ENCODE results near the gene PMPCB.

PMPCB gene

DNA sequence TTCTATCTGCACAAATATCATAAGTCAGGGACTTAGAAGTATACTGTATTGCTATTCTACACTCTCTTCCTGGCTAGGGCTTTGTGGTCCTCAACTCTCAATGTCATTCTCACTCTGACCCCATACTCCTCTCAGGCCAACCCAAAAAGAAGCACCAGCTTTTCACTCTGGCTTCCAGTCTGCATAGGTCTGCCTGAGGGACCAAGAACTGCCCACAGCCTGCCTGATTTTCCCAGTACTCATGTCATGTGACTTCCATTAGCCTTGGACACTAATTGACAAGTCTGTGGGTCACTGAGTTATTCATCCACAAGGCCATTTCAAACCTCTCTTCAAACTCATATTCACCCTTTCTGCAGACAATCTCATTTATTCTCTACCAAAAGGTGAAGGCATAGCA, 19.8 kb downstream of the PMPCB start:
- no peak for DNase-seq

DNA sequence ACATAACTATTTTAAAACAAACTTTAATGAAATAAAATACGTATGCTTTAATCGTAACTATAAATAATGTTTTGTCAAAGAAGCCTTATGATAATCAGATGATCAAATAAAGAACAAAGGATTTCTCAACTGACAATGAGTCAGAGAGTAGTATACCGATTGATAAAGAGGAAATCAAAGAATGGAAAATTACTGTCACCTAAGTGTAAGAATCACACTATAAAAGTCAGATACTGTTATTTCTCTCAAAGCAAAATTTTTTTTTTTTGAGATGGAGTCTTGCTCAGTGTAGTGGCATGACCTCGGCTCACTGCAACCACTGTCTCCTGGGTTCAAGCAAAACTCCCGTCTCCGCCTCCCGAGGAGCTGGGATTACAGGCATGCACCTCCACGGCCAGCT, 28.5 kb downstream of the PMPCB start:
- no peak for DNase-seq

DNA sequence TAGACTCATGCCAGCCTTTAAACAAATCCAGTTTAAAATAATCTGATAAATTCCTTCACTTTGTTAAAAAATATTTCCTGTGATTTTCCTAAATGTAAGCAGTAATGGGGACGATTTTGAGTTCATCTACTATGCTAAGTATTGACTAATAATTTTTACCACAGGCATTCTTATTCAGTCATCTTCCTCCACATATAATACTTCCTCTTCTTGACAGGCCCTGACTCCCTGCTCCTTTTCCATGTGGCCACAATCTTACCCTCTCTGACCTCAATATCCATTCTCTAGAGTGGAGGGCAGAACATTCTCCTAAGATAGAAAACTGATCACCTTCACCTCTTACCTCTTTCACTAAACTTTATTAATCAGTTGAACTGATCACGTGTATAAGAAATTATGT, 39.5 kb downstream of the PMPCB start:
- DNase-seq, result no peak

DNA sequence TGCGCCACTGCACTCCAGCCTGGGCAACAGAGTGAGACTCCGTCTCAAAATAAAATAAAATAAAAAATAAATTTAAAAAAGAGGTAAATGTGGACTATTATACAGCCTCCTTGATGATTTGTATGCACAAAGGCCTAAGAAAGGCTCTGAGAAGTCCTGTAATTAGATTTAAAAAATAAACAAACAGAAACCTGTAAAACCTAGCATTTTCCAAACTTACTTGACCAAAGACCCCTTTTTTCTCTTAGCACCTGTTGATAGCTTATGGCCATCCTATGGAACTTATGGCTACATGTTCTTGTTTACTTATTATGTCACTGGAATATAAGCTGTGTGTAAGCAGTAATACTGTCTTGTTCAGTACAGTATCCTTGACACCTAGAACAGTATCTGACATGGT, 41.6 kb downstream of the PMPCB start:
- DNase-seq, result no peak

DNA sequence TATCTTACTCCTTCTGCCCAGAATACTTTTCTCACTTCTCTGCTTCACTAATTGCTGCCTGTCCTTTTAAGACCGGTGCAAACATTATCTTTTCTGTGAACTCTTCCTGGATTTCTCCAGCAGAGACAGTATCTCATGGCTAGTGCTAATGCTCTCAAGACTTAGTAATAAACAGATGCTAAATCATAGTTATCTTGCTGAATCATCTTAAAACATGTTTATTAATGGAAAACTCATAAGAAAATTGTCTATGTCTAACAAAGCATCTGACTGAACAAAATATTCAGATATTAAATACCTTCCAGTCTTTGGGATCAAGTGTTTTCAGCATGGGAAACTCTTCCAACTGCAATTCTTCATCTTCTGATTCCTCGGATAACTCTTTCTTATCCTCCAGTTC, 44.2 kb downstream of the PMPCB start:
- DNase-seq, result no peak

DNA sequence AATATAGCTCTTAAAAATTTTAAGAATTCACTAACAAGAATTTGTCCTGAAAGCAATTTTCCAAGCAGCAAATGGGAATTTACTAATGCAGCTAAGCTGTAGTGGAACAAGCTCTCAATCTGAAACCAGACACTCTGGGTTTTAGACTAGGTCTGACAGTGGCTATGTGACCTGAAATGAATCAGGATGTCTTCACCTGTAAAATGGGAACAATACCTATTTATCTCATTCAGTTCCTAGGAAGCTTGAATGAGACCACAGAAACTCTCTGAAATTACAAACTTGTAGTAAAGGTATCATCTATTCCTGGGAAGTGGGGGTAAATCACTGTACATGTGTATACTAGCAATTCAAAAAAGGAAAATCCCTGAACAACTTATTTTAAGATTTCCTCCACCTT, 46.1 kb downstream of the PMPCB start:
- no peak for DNase-seq

DNA sequence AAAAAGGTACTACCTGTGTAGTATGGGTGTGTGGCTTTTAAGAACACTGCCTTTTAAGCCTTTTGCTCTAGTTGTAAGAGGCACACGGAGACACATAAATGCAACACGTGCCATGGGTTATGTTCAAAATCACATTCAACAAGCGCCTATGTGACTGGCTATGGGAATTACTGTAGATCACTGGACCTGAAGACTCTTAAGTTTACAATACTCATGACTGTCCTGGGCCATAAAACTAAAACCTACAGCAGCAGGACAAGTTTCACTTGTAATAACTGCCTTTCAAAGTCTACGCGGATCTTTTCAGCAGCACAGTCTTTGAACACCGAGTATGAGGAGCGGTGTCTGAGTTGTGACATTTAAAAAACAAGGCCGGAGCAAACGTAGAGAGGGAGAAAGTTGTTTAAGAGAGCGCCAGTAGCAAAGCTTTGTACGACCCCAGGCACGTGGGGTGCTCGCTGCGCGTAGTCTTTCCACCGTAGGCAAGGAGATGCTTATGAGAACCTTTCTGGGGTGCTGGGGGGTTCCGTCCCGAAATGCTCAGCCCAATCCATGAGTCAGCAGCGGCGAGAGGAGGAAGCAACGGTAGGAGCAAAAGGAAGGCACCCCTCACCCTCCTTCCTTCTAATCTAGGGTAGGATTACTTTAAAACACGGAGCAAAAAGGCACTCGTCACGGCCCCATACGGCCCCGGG, 46.7 kb downstream of the PMPCB start:
- DNase-seq, result peak in 26 of 56 donors; percentile 11 to 59 (median 42)

DNA sequence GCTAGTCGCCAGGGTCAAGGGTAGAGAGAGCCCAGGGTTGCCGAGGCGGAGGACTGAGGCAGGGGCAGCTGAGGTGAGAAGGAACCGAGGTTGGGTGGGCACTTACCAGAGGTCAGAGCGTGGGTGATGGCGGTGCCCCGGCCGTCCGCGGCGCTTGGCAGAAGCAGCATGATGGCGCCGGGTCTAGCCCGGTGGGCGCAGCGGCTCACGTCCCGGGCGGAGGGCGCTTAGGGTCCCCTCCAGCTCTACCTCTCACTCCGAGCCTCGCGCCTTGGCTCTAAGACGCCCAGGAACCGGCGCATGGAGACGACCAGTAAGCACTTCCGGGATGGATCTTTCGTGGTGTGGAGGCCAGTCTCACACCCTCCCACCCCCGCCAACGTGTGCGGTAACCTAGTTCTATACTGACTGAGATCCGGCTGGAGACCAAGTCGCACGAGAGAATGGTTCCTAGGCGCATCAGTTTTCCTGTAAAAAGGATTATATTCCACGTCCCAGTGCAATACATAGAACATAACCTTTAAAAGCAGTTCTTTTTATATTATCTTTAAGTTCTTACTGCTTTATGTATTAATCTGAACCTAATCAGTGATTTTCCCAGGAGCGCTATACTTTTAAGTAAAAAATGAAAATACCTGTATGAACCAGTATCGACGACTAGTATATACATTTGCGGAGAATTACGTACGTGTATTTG, 47.4 kb downstream of the PMPCB start, which contains the start of gene DNAJC2:
TSS of gene DNAJC2 (minus strand) at position 315 of the 697 bp plus-strand sequence. CDS start at position 170, 145 bp downstream.
- DNase-seq, result peak in 55 of 56 donors; percentile 18 to 91 (median 76)

DNA sequence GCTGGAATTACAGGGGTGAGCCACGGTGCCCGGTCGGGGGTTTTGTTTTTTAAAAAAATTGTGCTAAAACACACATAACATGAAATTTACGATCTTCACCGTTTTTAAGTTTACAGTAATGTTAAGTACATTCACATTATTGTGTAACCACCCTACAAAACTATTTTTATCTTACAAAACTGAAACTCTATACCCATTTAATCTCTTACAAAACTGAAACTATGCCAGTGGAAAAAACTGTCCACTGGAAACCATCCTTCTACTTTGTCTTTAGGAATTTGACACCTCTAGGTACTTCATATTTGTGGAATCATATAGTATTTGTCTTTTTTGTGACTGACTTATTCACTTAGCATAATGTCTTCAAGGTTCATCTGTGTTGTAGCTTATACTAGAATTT, 49.2 kb downstream of the PMPCB start:
- DNase-seq, result no peak

DNA sequence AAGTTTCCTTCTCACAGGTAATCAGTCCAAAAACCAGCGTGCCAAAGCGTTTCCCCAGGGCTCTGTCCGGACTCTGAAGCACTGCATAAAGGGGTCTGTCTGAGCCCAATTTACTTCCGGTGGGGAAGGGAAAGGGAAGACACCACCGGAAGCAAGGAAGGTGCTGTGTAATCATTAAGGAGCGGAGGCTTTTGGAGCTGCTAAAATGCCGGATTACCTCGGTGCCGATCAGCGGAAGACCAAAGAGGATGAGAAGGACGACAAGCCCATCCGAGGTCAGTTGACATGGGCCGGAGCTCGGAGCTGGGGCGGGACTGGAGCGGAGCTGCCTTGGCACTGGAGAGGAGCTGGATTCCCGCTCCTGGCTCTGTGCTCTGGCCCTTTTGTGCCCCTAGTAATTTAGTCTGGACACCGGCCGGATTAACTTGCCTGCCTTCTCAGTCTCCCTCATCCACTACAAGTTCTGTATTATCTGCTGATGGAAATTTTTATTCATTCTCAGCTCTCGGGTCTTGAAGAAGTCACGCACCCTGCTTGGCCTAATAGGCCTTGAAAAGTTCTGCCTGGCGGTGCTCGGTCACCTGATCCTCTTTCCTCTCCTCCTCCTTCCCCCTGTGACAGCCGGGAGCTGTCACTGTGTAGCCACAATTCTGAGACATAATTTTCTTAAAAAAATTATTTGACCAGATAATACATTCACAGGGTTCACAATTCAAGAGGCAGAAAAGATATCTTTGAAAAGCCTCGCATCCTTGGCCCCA, 50.5 kb downstream of the PMPCB start, which contains the start of gene PSMC2:
TSS of gene PSMC2 (plus strand) at position 137 of the 761 bp plus-strand sequence. CDS start at position 206, 69 bp downstream.
- DNase-seq, result peak in 55 of 56 donors; percentile 16 to 91 (median 73)

DNA sequence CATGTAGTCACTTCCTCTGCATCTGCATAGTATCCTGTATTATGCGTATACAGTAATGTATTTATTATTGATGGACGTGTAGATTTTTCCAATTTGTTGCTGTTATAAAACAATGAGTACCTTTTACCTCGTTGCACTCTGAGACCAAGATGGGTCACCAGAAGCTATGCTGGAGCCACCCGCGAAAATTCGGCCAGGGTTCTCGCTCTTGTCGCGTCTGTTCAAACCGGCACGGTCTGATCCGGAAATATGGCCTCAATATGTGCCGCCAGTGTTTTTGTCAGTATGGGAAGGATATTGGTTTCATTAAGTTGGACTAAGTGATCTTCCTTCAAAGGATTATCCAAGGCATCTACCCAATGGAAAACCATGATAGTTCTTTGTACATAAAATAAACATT, 51.2 kb downstream of the PMPCB start:
- no peak for DNase-seq

DNA sequence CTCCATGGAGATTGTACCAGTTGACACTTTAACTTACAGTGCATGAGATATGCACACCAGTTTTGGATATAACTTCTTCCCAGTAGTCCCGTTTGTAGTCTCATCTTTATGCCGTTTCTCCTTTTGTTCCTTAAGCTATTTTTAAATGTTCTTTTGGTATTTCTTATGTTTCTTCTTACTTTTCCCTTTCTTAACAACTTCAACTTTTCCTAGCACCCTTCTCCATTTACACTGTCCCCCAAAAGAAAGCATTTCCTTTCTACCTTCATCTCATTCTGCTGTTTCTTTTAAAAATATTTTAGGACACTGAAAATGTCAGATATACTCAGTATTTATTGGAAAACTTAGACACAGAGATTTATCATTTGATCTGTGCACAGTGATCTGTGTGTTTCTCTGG, 51.7 kb downstream of the PMPCB start:
- DNase-seq, result no peak

DNA sequence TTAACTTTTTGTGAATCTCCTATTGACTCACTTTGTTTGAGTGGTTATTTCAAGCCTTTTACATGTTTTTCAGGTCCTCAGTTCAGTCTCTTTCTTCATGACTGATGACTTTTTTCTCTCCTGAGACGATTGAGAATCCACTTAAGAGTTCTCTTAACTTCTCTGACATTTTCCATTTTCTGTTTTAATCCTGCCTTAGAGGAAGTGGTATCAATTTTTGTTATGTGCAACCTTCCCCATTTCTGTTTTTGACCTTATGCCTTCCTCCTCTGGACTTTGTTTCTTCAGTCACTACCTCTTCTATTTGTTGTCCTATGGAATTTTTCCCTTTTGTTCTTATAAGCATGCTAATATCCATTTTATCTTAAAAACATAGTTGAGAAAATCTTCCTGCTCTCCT, 52.6 kb downstream of the PMPCB start:
- DNase-seq, result no peak
